ENCODE measurements around the gene SYNGR2.

DNA sequence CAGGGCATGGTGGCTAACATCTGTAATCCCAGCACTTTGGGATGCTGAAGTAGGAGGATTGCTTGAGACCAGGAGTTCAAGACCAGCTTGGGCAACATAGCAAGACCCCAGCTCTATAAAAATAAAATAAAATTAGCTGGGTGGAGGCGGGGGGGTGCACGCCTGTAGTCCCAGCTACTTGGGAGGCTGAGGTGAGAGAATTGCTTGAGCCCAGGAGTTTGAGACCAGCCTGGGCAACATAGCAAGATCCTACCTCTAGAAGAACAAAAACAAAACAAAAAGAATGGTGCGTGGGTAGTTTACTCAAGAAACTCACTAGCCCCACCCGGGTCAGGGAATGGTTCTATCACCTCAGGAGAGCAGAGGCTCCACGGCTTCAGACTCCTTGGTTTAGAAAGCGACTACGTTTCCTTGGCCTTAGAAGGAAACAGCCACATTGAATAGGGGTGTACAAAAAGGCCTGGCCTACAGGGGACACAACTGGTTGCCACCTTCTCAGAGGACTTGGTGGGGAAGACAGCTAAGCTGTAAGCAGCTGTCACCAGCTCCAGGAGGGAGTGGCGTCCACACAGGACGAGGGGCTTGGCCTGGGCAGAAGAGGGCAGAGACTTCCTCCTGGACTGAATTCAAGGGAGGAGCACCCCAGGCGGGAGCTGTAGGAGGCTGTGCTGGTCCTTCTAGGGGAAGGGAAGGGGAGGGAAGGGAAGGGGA lies 17.8 kb downstream of the SYNGR2 start:
- TF ChIP-seq POLR2AphosphoS5 (IDR thresholded peaks at IDR 0.05) (no peak), POLR2A (IDR thresholded peaks at IDR 0.05) (no peak)

Data from stomach (tissue), 4 donors.